ENCODE results near the gene TIGD7. TPM values are rescaled to one million over a fixed set of nuclear protein-coding genes. Genes with fewer than 3 reads are reported as not detected.

The TIGD7 gene
- polyA plus RNA-seq, 2 of the 4 experiments (the other 2 are of a cell fraction) = 1.8 to 4.3 TPM

- CTCF ChIA-PET = no interaction called here
- POLR2A ChIA-PET = no interaction called here
- 61% methylated on average over 3 of the region's 3 CpGs for WGBS (ENCODE audit: missing lambda C conversion rate)
- Histone ChIP-seq H3K4me1 (no peaks in the 10 kb centered on the region), H3K4me3 (no peak overlapping the region), H3K4me2 (no peak overlapping the region), H3K9me3 (peaks cover 98% of the 10 kb centered on the region), H3K27ac (no peak overlapping the region)
- FAIRE-seq = no peak
- TF ChIP-seq CHD4 (IDR thresholded peaks at IDR 0.05; ENCODE audit: borderline replicate concordance) = peak; percentile 56; the same call in 1 of the 2 replicates
- peak; percentile 58; the same call in 1 of the 2 replicates for TF ChIP-seq HOXB13 (CRISPR knock-in tag; IDR thresholded peaks at IDR 0.05; ENCODE audit: low read depth)
- no peak for TF ChIP-seq TP53 (CRISPR knock-in tag; IDR thresholded peaks at IDR 0.05)
- TF ChIP-seq, protein P1, sequence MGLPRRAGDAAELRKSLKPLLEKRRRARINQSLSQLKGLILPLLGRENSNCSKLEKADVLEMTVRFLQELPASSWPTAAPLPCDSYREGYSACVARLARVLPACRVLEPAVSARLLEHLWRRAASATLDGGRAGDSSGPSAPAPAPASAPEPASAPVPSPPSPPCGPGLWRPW (IDR thresholded peaks at IDR 0.05) = peak; percentile 22; the same call in 1 of the 2 replicates
- TF ChIP-seq ESRRA (IDR thresholded peaks at IDR 0.05; ENCODE audit: borderline replicate concordance, low read length) = no peak
- TF ChIP-seq HDAC2 (IDR thresholded peaks at IDR 0.05) = peak; percentile 65; the same call in 1 of the 2 replicates
- peak in 1 of 2 experiments; percentile 63; a peak in 2 of 4 replicates for TF ChIP-seq CEBPB (IDR thresholded peaks at IDR 0.05)
- peak; percentile 94; the same call in 1 of the 2 replicates for TF ChIP-seq KDM1A (IDR thresholded peaks at IDR 0.05; ENCODE audit: low read depth)
- peak; percentile 75; the same call in 1 of the 2 replicates for TF ChIP-seq GATA3 (IDR thresholded peaks at IDR 0.05; ENCODE audit: borderline replicate concordance)
- DNase-seq (ENCODE audit: low read depth in 1 of 2, low spot score in 1 of 2) = peak in 1 of 2 experiments; percentile 51
- no peak for ATAC-seq
Measured at GRCh38 chr16:3317315-3317999, 12.2 kb upstream of the TIGD7 start.

GRCh38 chr16:3311496-3311895 is 6.3 kb upstream of the TIGD7 start:
- TF ChIP-seq, protein P2, sequence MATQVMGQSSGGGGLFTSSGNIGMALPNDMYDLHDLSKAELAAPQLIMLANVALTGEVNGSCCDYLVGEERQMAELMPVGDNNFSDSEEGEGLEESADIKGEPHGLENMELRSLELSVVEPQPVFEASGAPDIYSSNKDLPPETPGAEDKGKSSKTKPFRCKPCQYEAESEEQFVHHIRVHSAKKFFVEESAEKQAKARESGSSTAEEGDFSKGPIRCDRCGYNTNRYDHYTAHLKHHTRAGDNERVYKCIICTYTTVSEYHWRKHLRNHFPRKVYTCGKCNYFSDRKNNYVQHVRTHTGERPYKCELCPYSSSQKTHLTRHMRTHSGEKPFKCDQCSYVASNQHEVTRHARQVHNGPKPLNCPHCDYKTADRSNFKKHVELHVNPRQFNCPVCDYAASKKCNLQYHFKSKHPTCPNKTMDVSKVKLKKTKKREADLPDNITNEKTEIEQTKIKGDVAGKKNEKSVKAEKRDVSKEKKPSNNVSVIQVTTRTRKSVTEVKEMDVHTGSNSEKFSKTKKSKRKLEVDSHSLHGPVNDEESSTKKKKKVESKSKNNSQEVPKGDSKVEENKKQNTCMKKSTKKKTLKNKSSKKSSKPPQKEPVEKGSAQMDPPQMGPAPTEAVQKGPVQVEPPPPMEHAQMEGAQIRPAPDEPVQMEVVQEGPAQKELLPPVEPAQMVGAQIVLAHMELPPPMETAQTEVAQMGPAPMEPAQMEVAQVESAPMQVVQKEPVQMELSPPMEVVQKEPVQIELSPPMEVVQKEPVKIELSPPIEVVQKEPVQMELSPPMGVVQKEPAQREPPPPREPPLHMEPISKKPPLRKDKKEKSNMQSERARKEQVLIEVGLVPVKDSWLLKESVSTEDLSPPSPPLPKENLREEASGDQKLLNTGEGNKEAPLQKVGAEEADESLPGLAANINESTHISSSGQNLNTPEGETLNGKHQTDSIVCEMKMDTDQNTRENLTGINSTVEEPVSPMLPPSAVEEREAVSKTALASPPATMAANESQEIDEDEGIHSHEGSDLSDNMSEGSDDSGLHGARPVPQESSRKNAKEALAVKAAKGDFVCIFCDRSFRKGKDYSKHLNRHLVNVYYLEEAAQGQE (IDR thresholded peaks at IDR 0.05) = no peak
- TF ChIP-seq, protein P3, sequence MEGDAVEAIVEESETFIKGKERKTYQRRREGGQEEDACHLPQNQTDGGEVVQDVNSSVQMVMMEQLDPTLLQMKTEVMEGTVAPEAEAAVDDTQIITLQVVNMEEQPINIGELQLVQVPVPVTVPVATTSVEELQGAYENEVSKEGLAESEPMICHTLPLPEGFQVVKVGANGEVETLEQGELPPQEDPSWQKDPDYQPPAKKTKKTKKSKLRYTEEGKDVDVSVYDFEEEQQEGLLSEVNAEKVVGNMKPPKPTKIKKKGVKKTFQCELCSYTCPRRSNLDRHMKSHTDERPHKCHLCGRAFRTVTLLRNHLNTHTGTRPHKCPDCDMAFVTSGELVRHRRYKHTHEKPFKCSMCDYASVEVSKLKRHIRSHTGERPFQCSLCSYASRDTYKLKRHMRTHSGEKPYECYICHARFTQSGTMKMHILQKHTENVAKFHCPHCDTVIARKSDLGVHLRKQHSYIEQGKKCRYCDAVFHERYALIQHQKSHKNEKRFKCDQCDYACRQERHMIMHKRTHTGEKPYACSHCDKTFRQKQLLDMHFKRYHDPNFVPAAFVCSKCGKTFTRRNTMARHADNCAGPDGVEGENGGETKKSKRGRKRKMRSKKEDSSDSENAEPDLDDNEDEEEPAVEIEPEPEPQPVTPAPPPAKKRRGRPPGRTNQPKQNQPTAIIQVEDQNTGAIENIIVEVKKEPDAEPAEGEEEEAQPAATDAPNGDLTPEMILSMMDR (IDR thresholded peaks at IDR 0.05) = no peak
- no peak for TF ChIP-seq HEYL (CRISPR knock-in tag; IDR thresholded peaks at IDR 0.05)
- no peak for TF ChIP-seq POLR2A (IDR thresholded peaks at IDR 0.05; ENCODE audit: low read length)
- TF ChIP-seq MAZ (IDR thresholded peaks at IDR 0.05; ENCODE audit: borderline replicate concordance, low read depth, low read length) = no peak
- TF ChIP-seq, protein P4, sequence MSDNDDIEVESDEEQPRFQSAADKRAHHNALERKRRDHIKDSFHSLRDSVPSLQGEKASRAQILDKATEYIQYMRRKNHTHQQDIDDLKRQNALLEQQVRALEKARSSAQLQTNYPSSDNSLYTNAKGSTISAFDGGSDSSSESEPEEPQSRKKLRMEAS (IDR thresholded peaks at IDR 0.05) = no peak
- TF ChIP-seq FOSB (CRISPR knock-in tag; IDR thresholded peaks at IDR 0.05) = no peak
- TF ChIP-seq NR3C1 (IDR thresholded peaks at IDR 0.05) = no peak
- no peak for TF ChIP-seq JUNB (IDR thresholded peaks at IDR 0.05)
- no peak for TF ChIP-seq RARB (CRISPR knock-in tag; IDR thresholded peaks at IDR 0.05)
- TF ChIP-seq BHLHE40 (IDR thresholded peaks at IDR 0.05; ENCODE audit: low read depth, low read length) = no peak
- no peak for TF ChIP-seq NFE2L2 (conservative IDR thresholded peaks at IDR 0.05; ENCODE audit: low read length)
- TF ChIP-seq HOXB13 (CRISPR knock-in tag; IDR thresholded peaks at IDR 0.05; ENCODE audit: low read depth) = no peak
- no peak for TF ChIP-seq MAFK (IDR thresholded peaks at IDR 0.05; ENCODE audit: partially characterized antibody)
- TF ChIP-seq ESRRA (IDR thresholded peaks at IDR 0.05; ENCODE audit: borderline replicate concordance, low read length) = no peak
- TF ChIP-seq TP53 (CRISPR knock-in tag; IDR thresholded peaks at IDR 0.05) = no peak
- TF ChIP-seq RCOR1 (IDR thresholded peaks at IDR 0.05; ENCODE audit: low read depth, low read length) = no peak
- WGBS (ENCODE audit: missing lambda C conversion rate) = 80% methylated on average over 4 of the region's 4 CpGs
- H3K4me1 ChIP-seq = no peaks in the 10 kb centered on the region
- H3K9me3 ChIP-seq = peaks cover 98% of the 10 kb centered on the region
- ATAC-seq (no peak), DNase-seq (ENCODE audit: low read depth in 1 of 2, low spot score in 1 of 2) (no peak), FAIRE-seq (no peak)
- ChIA-PET POLR2A (no interaction called here), CTCF (interaction anchor here (0.9 kb wide), 1 partner anchor 23 kb away, joined by 3 read pairs; no protein-coding TSS in a partner anchor)
- H3K4me3 ChIP-seq = no peak overlapping the region
- no peak overlapping the region for H3K27ac ChIP-seq
- H3K4me2 ChIP-seq = no peak overlapping the region
